DND-41 (cell line): ENCODE data around the gene ME2.
A peak's percentile ranks its signal among the peaks of the same experiment; 100 is the strongest.

Source experiments
- ATAC-seq: fragments of 200-7000 bp; cut with Tn5 transposase; 3 replicates; pipeline ENCODE4 v1.9.1; 2021; ENCODE audit warnings: low read depth; ENCODE audit not compliant: insufficient read depth
- DNase-seq: peaks from one replicate; pipeline ENCODE4 v3.0.0-alpha.2; 2020
- H2AFZ ChIP-seq: 2 replicates; pipeline ENCODE4 v1.6.0; 2012; ENCODE audit warnings: low read depth, low read length
- H3K27ac ChIP-seq: 2 replicates; pipeline ENCODE4 v1.5.1; 2012; ENCODE audit warnings: low read length, inconsistent platforms
- H3K27me3 ChIP-seq: fragments of 200-600 bp; sonication (generic); 2 replicates; pipeline ENCODE4 v1.6.0; 2012; ENCODE audit warnings: low read length, mild to moderate bottlenecking, inconsistent platforms; ENCODE audit not compliant: insufficient read depth, poor library complexity
- H3K36me3 ChIP-seq: 2 replicates; pipeline ENCODE4 v1.5.1; 2012; ENCODE audit warnings: low read length, inconsistent platforms; ENCODE audit not compliant: insufficient read depth
- H3K4me1 ChIP-seq: 2 replicates; pipeline ENCODE4 v1.5.1; 2012; ENCODE audit warnings: mild to moderate bottlenecking, low read length; ENCODE audit not compliant: insufficient read depth
- H3K4me2 ChIP-seq: 2 replicates; pipeline ENCODE4 v1.6.0; 2012; ENCODE audit warnings: mild to moderate bottlenecking, moderate library complexity, low read length, inconsistent platforms; ENCODE audit not compliant: insufficient read depth
- H3K4me3 ChIP-seq, 2 experiments: fragments of 200-600 bp in 1 of 2; shearing (Covaris generic) in 1 of 2; 2 replicates each; pipeline ENCODE4 v1.5.1; 2012 to 2016; ENCODE audit warnings: inconsistent platforms in 2 of 2, low read length in 2 of 2, mild to moderate bottlenecking in 2 of 2, low read depth in 1 of 2, moderate library complexity in 1 of 2
- H3K79me2 ChIP-seq: 2 replicates; pipeline ENCODE4 v1.6.0; 2012; ENCODE audit warnings: low read length, inconsistent platforms; ENCODE audit not compliant: insufficient read depth
- H3K9ac ChIP-seq: 2 replicates; pipeline ENCODE4 v1.6.0; 2012; ENCODE audit warnings: low read depth, mild to moderate bottlenecking, inconsistent platforms, low read length, moderate library complexity
- H3K9me3 ChIP-seq: 2 replicates; pipeline ENCODE4 v1.5.1; 2012; ENCODE audit warnings: low read length, moderate library complexity, mild to moderate bottlenecking, inconsistent platforms; ENCODE audit not compliant: insufficient read depth, severe bottlenecking
- H4K20me1 ChIP-seq: 2 replicates; pipeline ENCODE4 v1.6.0; 2012; ENCODE audit warnings: low read length; ENCODE audit not compliant: insufficient read depth
- EZH2 ChIP-seq: IDR thresholded peaks from 3 replicates; pipeline ENCODE4 v1.6.1; 2012; ENCODE audit warnings: borderline replicate concordance, low read depth, mild to moderate bottlenecking, moderate library complexity, low read length, inconsistent platforms; ENCODE audit not compliant: severe bottlenecking
- TF ChIP-seq, protein P1 (sequence below): IDR thresholded peaks from 2 replicates; pipeline ENCODE4 v1.5.1; 2012; ENCODE audit warnings: borderline replicate concordance, low read length, moderate library complexity, mild to moderate bottlenecking; ENCODE audit not compliant: poor library complexity, severe bottlenecking; ENCODE audit errors: extremely low read depth

Gene ME2

DNA sequence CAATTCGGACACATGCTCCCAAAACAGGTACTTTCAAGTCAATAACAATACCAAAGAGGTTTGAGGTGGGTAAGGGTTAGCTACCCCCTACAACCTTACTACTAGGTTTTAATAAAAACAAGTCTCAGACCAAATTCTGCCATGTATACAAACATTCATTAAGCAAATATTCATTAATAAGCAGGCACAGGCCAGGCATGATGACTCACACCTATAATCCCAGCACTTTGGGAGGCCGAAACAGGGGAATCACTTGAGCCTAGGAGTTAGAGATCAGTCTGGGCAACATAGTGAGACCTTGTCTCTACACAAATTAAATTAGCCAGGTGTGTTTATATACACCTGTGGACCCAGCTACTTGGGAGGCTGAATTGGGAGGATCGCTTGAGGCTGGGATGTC lies 77.2 kb downstream of the ME2 start:
- H3K79me2 ChIP-seq, result no peaks in the 10 kb centered on the region
- H3K9ac ChIP-seq, result no peak overlapping the region
- H3K4me3 ChIP-seq, result no peak overlapping the region
- DNase-seq, result no peak
- H3K4me2 ChIP-seq, result no peak overlapping the region
- no peaks in the 10 kb centered on the region for H3K36me3 ChIP-seq
- no peaks in the 10 kb centered on the region for H3K27me3 ChIP-seq
- H3K27ac ChIP-seq, result no peak overlapping the region
- no peaks in the 10 kb centered on the region for H3K9me3 ChIP-seq
- no peak for ATAC-seq
- no peaks in the 10 kb centered on the region for H3K4me1 ChIP-seq
- TF ChIP-seq EZH2, result no peak
- TF ChIP-seq, protein P1, sequence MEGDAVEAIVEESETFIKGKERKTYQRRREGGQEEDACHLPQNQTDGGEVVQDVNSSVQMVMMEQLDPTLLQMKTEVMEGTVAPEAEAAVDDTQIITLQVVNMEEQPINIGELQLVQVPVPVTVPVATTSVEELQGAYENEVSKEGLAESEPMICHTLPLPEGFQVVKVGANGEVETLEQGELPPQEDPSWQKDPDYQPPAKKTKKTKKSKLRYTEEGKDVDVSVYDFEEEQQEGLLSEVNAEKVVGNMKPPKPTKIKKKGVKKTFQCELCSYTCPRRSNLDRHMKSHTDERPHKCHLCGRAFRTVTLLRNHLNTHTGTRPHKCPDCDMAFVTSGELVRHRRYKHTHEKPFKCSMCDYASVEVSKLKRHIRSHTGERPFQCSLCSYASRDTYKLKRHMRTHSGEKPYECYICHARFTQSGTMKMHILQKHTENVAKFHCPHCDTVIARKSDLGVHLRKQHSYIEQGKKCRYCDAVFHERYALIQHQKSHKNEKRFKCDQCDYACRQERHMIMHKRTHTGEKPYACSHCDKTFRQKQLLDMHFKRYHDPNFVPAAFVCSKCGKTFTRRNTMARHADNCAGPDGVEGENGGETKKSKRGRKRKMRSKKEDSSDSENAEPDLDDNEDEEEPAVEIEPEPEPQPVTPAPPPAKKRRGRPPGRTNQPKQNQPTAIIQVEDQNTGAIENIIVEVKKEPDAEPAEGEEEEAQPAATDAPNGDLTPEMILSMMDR, result no peak
- H2AFZ ChIP-seq, result no peak overlapping the region
- no peaks in the 10 kb centered on the region for H4K20me1 ChIP-seq

- H4K20me1 ChIP-seq, result no peaks in the 10 kb centered on the region
- H3K4me2 ChIP-seq, result no peak overlapping the region
- H3K4me1 ChIP-seq, result no peaks in the 10 kb centered on the region
- H2AFZ ChIP-seq, result no peak overlapping the region
- no peak for DNase-seq
- no peak for ATAC-seq
- TF ChIP-seq EZH2, result no peak
- TF ChIP-seq, protein P1, result no peak
- no peaks in the 10 kb centered on the region for H3K36me3 ChIP-seq
- H3K79me2 ChIP-seq, result no peaks in the 10 kb centered on the region
- H3K9ac ChIP-seq, result no peak overlapping the region
- H3K27ac ChIP-seq, result no peak overlapping the region
- peaks cover 17% of the 10 kb centered on the region for H3K9me3 ChIP-seq
- H3K4me3 ChIP-seq, result no peak overlapping the region
- H3K27me3 ChIP-seq, result no peaks in the 10 kb centered on the region
Measured at GRCh38 chr18:50961974-50962373, 83.1 kb downstream of the ME2 start.

DNA sequence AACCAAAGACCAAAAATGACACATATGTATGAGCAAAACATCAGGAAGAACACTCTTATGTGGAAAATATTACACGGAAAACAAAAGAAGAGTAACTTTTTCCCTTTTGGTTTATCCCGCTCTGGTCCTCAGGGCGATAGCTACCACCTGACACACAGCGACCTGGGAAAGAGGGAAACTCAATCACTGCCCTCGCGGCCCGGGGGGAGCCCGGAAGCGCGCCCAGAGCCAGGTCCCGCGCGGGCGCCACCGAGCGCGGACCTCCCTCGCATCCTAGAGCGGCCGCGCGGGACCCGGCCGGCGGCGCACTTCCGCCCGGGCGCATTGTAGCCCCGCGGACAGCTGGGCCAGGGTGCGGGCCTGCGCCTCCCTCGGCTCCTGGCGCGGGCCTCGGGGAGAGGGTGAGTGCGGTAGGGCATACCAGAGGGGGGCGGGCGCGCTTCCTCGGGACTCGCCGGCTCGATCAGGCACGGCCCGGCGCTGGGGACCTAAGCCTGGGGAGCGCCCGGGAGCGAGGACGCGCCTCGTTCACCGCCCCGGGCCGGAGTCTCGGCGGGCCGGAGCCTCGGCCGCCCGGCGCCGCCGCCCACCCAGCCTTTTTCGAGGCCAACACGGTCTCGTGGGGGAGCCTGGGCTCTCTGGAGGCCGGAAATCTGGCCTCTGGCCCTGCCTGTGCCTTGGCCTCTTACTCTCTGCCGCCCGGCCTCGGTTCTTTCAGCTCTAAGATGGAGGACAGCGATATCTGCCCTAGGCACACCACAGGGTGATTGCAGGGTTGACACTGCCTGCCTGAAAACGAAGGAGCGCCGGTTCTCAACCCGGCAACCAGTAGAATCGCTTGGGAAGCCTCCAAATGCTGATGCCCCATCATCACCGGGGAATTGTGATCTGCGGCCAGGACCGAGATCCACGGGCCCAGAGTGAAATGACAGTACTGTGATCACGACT lies 89.1 kb downstream of the ME2 start, which contains the start of gene ELAC1:
Gene ELAC1 (plus strand): TSS at position 327 of the 948 bp plus-strand sequence. CDS start 6,365 bp downstream, outside the sequence.
- Histone ChIP-seq H3K27me3 (no peaks in the 10 kb centered on the region), H3K36me3 (no peaks in the 10 kb centered on the region), H4K20me1 (no peaks in the 10 kb centered on the region), H3K9me3 (peaks cover 4% of the 10 kb centered on the region), H3K27ac (peak within 1 kb of the TSS; percentile 81), H3K4me1 (peaks cover 20% of the 10 kb centered on the region), H2AFZ (peak within 1 kb of the TSS; percentile 88), H3K9ac (peak within 1 kb of the TSS; percentile 96), H3K4me3 (peak within 1 kb of the TSS; percentile 53 to 83), H3K4me2 (peak within 1 kb of the TSS; percentile 78), H3K79me2 (peaks cover 16% of the 10 kb centered on the region)
- TF ChIP-seq, protein P1, result no peak
- no peak for TF ChIP-seq EZH2
- DNase-seq, result peak; percentile 72
- ATAC-seq, result peak; percentile 91
